Neuronal stem cell (in vitro differentiated cells): ENCODE results near the gene PAQR5.
"Not testable (repeated sequence)": the region's sequence is repeated elsewhere in the genome, so short reads cannot be mapped to it uniquely, and the experiment has no call there.

Experiments
- DNase-seq: peaks from one replicate; pipeline ENCODE4 v3.0.0-alpha.2; 2013; ENCODE audit warnings: low spot score
- H2AFZ ChIP-seq: one replicate; pipeline ENCODE4 v1.6.1; 2013; ENCODE audit warnings: mild to moderate bottlenecking, low read length, inconsistent platforms
- H2AK5ac ChIP-seq: 2 replicates; pipeline ENCODE4 v1.6.1; 2013; ENCODE audit warnings: low read depth, mild to moderate bottlenecking, inconsistent platforms, low read length, moderate library complexity, mixed read lengths
- H2BK120ac ChIP-seq: 2 replicates; pipeline ENCODE4 v1.6.1; 2013; ENCODE audit warnings: low read depth, mild to moderate bottlenecking, inconsistent platforms, low read length, moderate library complexity, mixed read lengths
- H2BK12ac ChIP-seq: one replicate; pipeline ENCODE4 v1.6.1; 2013; ENCODE audit warnings: low read length, inconsistent platforms
- H2BK15ac ChIP-seq: 2 replicates; pipeline ENCODE4 v1.6.1; 2013; ENCODE audit warnings: mild to moderate bottlenecking, low read length, inconsistent platforms, mixed read lengths
- H2BK5ac ChIP-seq: one replicate; pipeline ENCODE4 v1.6.1; 2013; ENCODE audit warnings: inconsistent platforms, mild to moderate bottlenecking, low read length, moderate library complexity
- H3K14ac ChIP-seq: one replicate; pipeline ENCODE4 v1.6.1; 2013; ENCODE audit warnings: low read length, inconsistent platforms
- H3K18ac ChIP-seq: 2 replicates; pipeline ENCODE4 v1.6.1; 2013; ENCODE audit warnings: low read length, inconsistent platforms
- H3K23ac ChIP-seq: 2 replicates; pipeline ENCODE4 v1.6.1; 2013; ENCODE audit warnings: low read depth, mild to moderate bottlenecking, mixed read lengths, low read length, inconsistent platforms; ENCODE audit not compliant: poor library complexity
- H3K27ac ChIP-seq: replicated peaks from 3 replicates; pipeline ENCODE4 v1.5.1; 2013; ENCODE audit warnings: low read length, inconsistent platforms
- H3K27me3 ChIP-seq, 3 experiments: 2 replicates each; pipeline ENCODE4 v1.6.1; 2013; ENCODE audit warnings: low read length in 3 of 3, mild to moderate bottlenecking in 2 of 3, inconsistent platforms in 1 of 3, low read depth in 1 of 3, mixed read lengths in 1 of 3, moderate library complexity in 1 of 3; ENCODE audit not compliant: control insufficient read depth in 3 of 3, insufficient read depth in 3 of 3
- H3K36me3 ChIP-seq, 2 donors: replicated peaks in 1 of 2; 2 replicates each; pipeline ENCODE4 v1.6.1; 2013; ENCODE audit warnings: low read length in 2 of 2; ENCODE audit not compliant: control insufficient read depth in 2 of 2, insufficient read depth in 2 of 2
- H3K4ac ChIP-seq: 2 replicates; pipeline ENCODE4 v1.6.1; 2013; ENCODE audit warnings: inconsistent platforms, mild to moderate bottlenecking, low read length, moderate library complexity
- H3K4me1 ChIP-seq, 2 donors: 1 replicate in 1 of 2; 2 replicates in 1 of 2; pipeline ENCODE4 v1.6.1; 2013; ENCODE audit warnings: low read length in 2 of 2, low read depth in 1 of 2; ENCODE audit not compliant: control insufficient read depth in 2 of 2, insufficient read depth in 1 of 2
- H3K4me2 ChIP-seq: one replicate; pipeline ENCODE4 v1.6.1; 2013; ENCODE audit warnings: mild to moderate bottlenecking, low read length, inconsistent platforms; ENCODE audit not compliant: insufficient read depth, poor library complexity, severe bottlenecking
- H3K4me3 ChIP-seq, 2 donors: 2 replicates each; pipeline ENCODE4 v1.5.1; 2013; ENCODE audit warnings: low read length in 2 of 2, mild to moderate bottlenecking in 2 of 2, inconsistent platforms in 1 of 2, moderate library complexity in 1 of 2
- H3K79me1 ChIP-seq: one replicate; pipeline ENCODE4 v1.6.1; 2013; ENCODE audit warnings: low read depth, mild to moderate bottlenecking, inconsistent platforms, low read length, moderate library complexity
- H3K9ac ChIP-seq: one replicate; pipeline ENCODE4 v1.6.1; 2013; ENCODE audit warnings: mild to moderate bottlenecking, low read depth, low read length, inconsistent platforms; ENCODE audit not compliant: poor library complexity
- H3K9me3 ChIP-seq, 2 donors: replicated peaks in 1 of 2; 2 replicates each; pipeline versions ENCODE3 to v1.6.1; 2013; ENCODE audit warnings: low read length in 2 of 2, mild to moderate bottlenecking in 2 of 2, inconsistent platforms in 1 of 2, low read depth in 1 of 2, mixed read lengths in 1 of 2, moderate library complexity in 1 of 2; ENCODE audit not compliant: control insufficient read depth in 2 of 2, insufficient read depth in 1 of 2
- H4K8ac ChIP-seq: one replicate; pipeline ENCODE4 v1.6.1; 2013; ENCODE audit warnings: low read depth, mild to moderate bottlenecking, inconsistent platforms, low read length, moderate library complexity
- H4K91ac ChIP-seq: one replicate; pipeline ENCODE4 v1.6.1; 2013; ENCODE audit warnings: low read length, low read depth, mild to moderate bottlenecking, inconsistent platforms; ENCODE audit not compliant: poor library complexity
- WGBS, 2 donors: extraction: QIAGEN DNeasy Blood & Tissue Kit; methylation state at CpG; one replicate each; pipeline ENCODE4 v1.1.7; 2013; ENCODE audit warnings: missing lambda C conversion rate in 2 of 2, mixed read lengths in 1 of 2; ENCODE audit not compliant: insufficient read length in 2 of 2, insufficient replicate concordance in 1 of 2; ENCODE audit errors: extremely low coverage in 2 of 2; 5-methylcytosine and 5-hydroxymethylcytosine counted together

PAQR5 gene

DNA sequence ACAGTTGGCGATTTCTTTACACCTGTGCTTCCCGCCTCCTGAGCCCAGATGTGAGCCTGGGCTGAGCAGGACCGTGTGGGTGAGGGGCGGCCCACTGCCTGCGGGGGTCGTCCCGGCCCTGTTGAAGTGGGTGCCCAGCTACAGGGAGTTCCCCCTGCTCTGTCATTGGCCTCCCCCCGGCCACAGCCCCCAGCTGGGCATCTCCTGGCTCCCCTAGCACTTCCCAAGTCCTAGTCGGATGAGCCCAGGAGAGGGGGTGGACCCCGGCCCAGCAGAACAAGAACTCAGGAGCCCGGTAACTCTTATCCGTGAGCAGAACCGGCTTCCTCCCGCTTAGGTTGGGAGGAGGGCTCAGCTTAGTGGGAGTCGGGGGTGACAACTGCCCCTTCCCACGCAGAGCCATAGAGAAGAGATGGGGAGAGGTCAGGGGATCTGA, 757 bp downstream of the PAQR5 start:
- Histone ChIP-seq H3K18ac (peak overlapping the region; percentile 78), H3K36me3 (no peaks in the 10 kb centered on the region), H2BK5ac (no peak overlapping the region), H2BK120ac (no peak overlapping the region), H2BK12ac (no peak overlapping the region), H3K27ac (no peak overlapping the region), H2BK15ac (no peak overlapping the region), H3K14ac (no peak overlapping the region), H3K79me1 (no peaks in the 10 kb centered on the region), H3K4me3 (peak overlapping the region in 1 of 2 donors; percentile 65), H3K4me2 (peak overlapping the region; percentile 86), H3K4ac (no peak overlapping the region), H3K27me3 (peaks cover 8 to 75% (median 38%) of the 10 kb centered on the region in 3 experiments), H3K4me1 (peaks cover 0 to 5% of the 10 kb centered on the region in 2 donors), H3K9me3 (no peaks in the 10 kb centered on the region), H3K23ac (peak overlapping the region; percentile 25), H4K91ac (no peak overlapping the region), H2AK5ac (peak overlapping the region; percentile 45), H4K8ac (no peak overlapping the region), H2AFZ (peak overlapping the region; percentile 79), H3K9ac (no peak overlapping the region)
- no peak for DNase-seq
- WGBS, 2 donors, result no CpG with 5 or more reads among the region's 16 CpGs

GRCh38 chr15:69299943-69300588, 1.4 kb downstream of the PAQR5 start:
- no peak overlapping the region for H4K8ac ChIP-seq
- H2BK120ac ChIP-seq, result no peak overlapping the region
- peak overlapping the region; percentile 79 for H2AFZ ChIP-seq
- no peak overlapping the region for H3K4me2 ChIP-seq
- H3K14ac ChIP-seq, result no peak overlapping the region
- H3K27me3 ChIP-seq, result peaks cover 8 to 69% (median 38%) of the 10 kb centered on the region in 3 experiments
- WGBS, 2 donors, result no CpG with 5 or more reads among the region's 9 CpGs
- H3K27ac ChIP-seq, result no peak overlapping the region
- no peak overlapping the region for H3K18ac ChIP-seq
- H3K36me3 ChIP-seq, result no peaks in the 10 kb centered on the region
- no peak overlapping the region for H2BK12ac ChIP-seq
- no peak overlapping the region for H3K4me3 ChIP-seq
- H3K4ac ChIP-seq, result no peak overlapping the region
- H2BK15ac ChIP-seq, result no peak overlapping the region
- H3K79me1 ChIP-seq, result no peaks in the 10 kb centered on the region
- H3K23ac ChIP-seq, result no peak overlapping the region
- H3K9me3 ChIP-seq, result no peaks in the 10 kb centered on the region
- no peak for DNase-seq
- no peak overlapping the region for H2BK5ac ChIP-seq
- H3K9ac ChIP-seq, result no peak overlapping the region
- no peak overlapping the region for H4K91ac ChIP-seq
- H3K4me1 ChIP-seq, result peaks cover 0 to 5% of the 10 kb centered on the region in 2 donors
- H2AK5ac ChIP-seq, result no peak overlapping the region

GRCh38 chr15:69301101-69301500, 2.4 kb downstream of the PAQR5 start:
- H3K4me1 ChIP-seq, H3K4me2 ChIP-seq, H3K36me3 ChIP-seq, H4K8ac ChIP-seq, H3K27ac ChIP-seq, H2BK15ac ChIP-seq, H3K23ac ChIP-seq, H2BK12ac ChIP-seq, H3K9me3 ChIP-seq, H3K4ac ChIP-seq, H3K79me1 ChIP-seq, DNase-seq, H2AFZ ChIP-seq, H3K9ac ChIP-seq, H2AK5ac ChIP-seq, H2BK5ac ChIP-seq, H4K91ac ChIP-seq, H3K4me3 ChIP-seq, H2BK120ac ChIP-seq, H3K14ac ChIP-seq, H3K18ac ChIP-seq: not testable (repeated sequence)
- WGBS, 2 donors, result no CpG with 5 or more reads among the region's 8 CpGs
- H3K27me3 ChIP-seq, result peaks cover 8 to 59% (median 38%) of the 10 kb centered on the region in 3 experiments

GRCh38 chr15:69302087-69302486, 3.4 kb downstream of the PAQR5 start:
- H3K27me3 ChIP-seq, result peaks cover 8 to 50% (median 36%) of the 10 kb centered on the region in 3 experiments
- not testable (repeated sequence) for H3K4me1 ChIP-seq, H3K4me2 ChIP-seq, H3K27ac ChIP-seq, H4K91ac ChIP-seq, H3K18ac ChIP-seq, H3K9me3 ChIP-seq, H3K4me3 ChIP-seq, H2BK12ac ChIP-seq, H4K8ac ChIP-seq, H3K23ac ChIP-seq, H2BK120ac ChIP-seq, H3K9ac ChIP-seq, H3K36me3 ChIP-seq, DNase-seq, H2BK5ac ChIP-seq, H3K4ac ChIP-seq, H2BK15ac ChIP-seq, H3K14ac ChIP-seq, H3K79me1 ChIP-seq, H2AFZ ChIP-seq, H2AK5ac ChIP-seq
- no CpG with 5 or more reads among the region's 6 CpGs for WGBS, 2 donors
